Measurements from ENCODE around the gene USP53. TPM values are rescaled to one million over a fixed set of nuclear protein-coding genes. Genes with fewer than 3 reads are reported as not detected.

USP53 gene
- polyA plus RNA-seq, 2 of the 4 experiments (the other 2 are of a cell fraction): 10.2 to 50.7 TPM

GRCh38 chr4:119260528-119260927, 48.0 kb downstream of the USP53 start (continued):
- no peak for TF ChIP-seq ATOH8 (CRISPR knock-in tag; IDR thresholded peaks at IDR 0.05; ENCODE audit: low read depth)
- no peak for TF ChIP-seq EP300 (IDR thresholded peaks at IDR 0.05)
- no peak for TF ChIP-seq NFE2L2 (conservative IDR thresholded peaks at IDR 0.05; ENCODE audit: low read length)
- TF ChIP-seq E2F6 (IDR thresholded peaks at IDR 0.05; ENCODE audit: borderline replicate concordance, low read depth): no peak

- CTCF ChIA-PET: no interaction called here
- no peak overlapping the region for H3K27ac ChIP-seq
- H3K4me3 ChIP-seq: no peak overlapping the region
- DNase-seq (ENCODE audit: low read depth in 1 of 2, low spot score in 1 of 2) (no peak), ATAC-seq (no peak), FAIRE-seq (no peak)
- peaks cover 10% of the 10 kb centered on the region; the same call in 2 of the 3 replicates for H3K4me1 ChIP-seq
- H3K4me2 ChIP-seq: no peak overlapping the region; the same call in 2 of the 3 replicates
- POLR2A ChIA-PET: no interaction called here
- WGBS (ENCODE audit: missing lambda C conversion rate): 31% methylated on average over 1 of the region's 1 CpG
- H3K9me3 ChIP-seq: no peaks in the 10 kb centered on the region
- TF ChIP-seq HOXB13 (CRISPR knock-in tag; IDR thresholded peaks at IDR 0.05; ENCODE audit: low read depth) (no peak), HDAC2 (IDR thresholded peaks at IDR 0.05) (no peak), USF2 (IDR thresholded peaks at IDR 0.05) (no peak), ATOH8 (CRISPR knock-in tag; IDR thresholded peaks at IDR 0.05; ENCODE audit: low read depth) (no peak), FOSL2 (IDR thresholded peaks at IDR 0.05) (no peak), FOSL2 (CRISPR knock-in tag; IDR thresholded peaks at IDR 0.05) (no peak), CTCF (IDR thresholded peaks at IDR 0.05) (no peak), TP53 (CRISPR knock-in tag; IDR thresholded peaks at IDR 0.05) (no peak), BHLHE40 (IDR thresholded peaks at IDR 0.05; ENCODE audit: low read depth, low read length) (no peak), NR3C1 (IDR thresholded peaks at IDR 0.05) (no peak), RFX5 (IDR thresholded peaks at IDR 0.05) (no peak), ZFP36 (IDR thresholded peaks at IDR 0.05; ENCODE audit: borderline replicate concordance, partially characterized antibody) (no peak), HES2 (IDR thresholded peaks at IDR 0.05) (no peak), KDM5A (IDR thresholded peaks at IDR 0.05) (no peak), RAD21 (conservative IDR thresholded peaks at IDR 0.05 in 1 of 2, IDR thresholded peaks at IDR 0.05 in 1 of 2) (no peak)
Measured at GRCh38 chr4:119261986-119262385, 49.5 kb downstream of the USP53 start.

- no peaks in the 10 kb centered on the region for H3K9me3 ChIP-seq
- H3K4me2 ChIP-seq: no peak overlapping the region
- no peak overlapping the region for H3K27ac ChIP-seq
- 57% methylated on average over 1 of the region's 1 CpG for WGBS (ENCODE audit: missing lambda C conversion rate)
- ChIA-PET CTCF (interaction anchor here (0.6 to 1.2 kb wide), 2 partner anchors 33 to 224 kb away, joined by 3 read pairs; no protein-coding TSS in a partner anchor), POLR2A (no interaction called here)
- ATAC-seq (no peak), FAIRE-seq (no peak), DNase-seq (ENCODE audit: low read depth in 1 of 2, low spot score in 1 of 2) (no peak)
- peaks cover 15% of the 10 kb centered on the region; the same call in 2 of the 3 replicates for H3K4me1 ChIP-seq
- H3K4me3 ChIP-seq: no peak overlapping the region
- TF ChIP-seq HMGXB4 (CRISPR knock-in tag; IDR thresholded peaks at IDR 0.05; ENCODE audit: borderline replicate concordance) (no peak), NPAS2 (CRISPR knock-in tag; IDR thresholded peaks at IDR 0.05; ENCODE audit: borderline replicate concordance) (no peak), TP53 (CRISPR knock-in tag; IDR thresholded peaks at IDR 0.05) (no peak), EHMT2 (IDR thresholded peaks at IDR 0.05; ENCODE audit: low read depth) (no peak), ZFP36 (IDR thresholded peaks at IDR 0.05; ENCODE audit: borderline replicate concordance, partially characterized antibody) (no peak), MYC (IDR thresholded peaks at IDR 0.05; ENCODE audit: borderline replicate concordance, low read length) (no peak), JUNB (IDR thresholded peaks at IDR 0.05) (no peak), POLR2A (IDR thresholded peaks at IDR 0.05; ENCODE audit: low read length) (no peak), ATOH8 (CRISPR knock-in tag; IDR thresholded peaks at IDR 0.05; ENCODE audit: low read depth) (no peak), CBX8 (IDR thresholded peaks at IDR 0.05) (no peak)
Measured at GRCh38 chr4:119264743-119265142, 52.2 kb downstream of the USP53 start.

Data from A549 (cell line).